Hippocampal formation (tissue), 2 donors: ENCODE measurements around the gene ACVR1.

Experiments
- DNase-seq, 2 donors: peaks; one replicate each; lab custom pipeline; 2025; lab: John Stamatoyannopoulos, UW

ACVR1 gene

DNA sequence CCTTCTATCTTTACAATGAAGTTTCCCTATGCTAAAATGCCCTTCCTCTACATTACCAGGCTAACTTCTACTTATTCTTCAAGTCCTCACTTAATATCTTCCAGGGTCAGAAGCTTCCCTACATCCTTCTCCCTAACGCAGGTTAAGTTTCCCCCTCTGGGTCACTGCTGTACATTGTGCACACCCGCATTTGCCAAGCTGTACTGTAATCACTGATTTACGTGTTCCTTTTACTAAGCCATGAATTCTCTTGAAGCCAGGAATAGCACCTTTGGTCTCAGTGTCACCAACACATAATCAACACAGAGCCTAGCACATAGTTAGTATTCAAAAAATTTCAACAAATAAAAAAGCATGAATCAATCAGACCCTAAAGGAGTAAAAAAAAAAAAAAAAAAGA, 22.3 kb downstream of the ACVR1 start:
- no peak for DNase-seq

GRCh38 chr2:157853211-157853610, 22.9 kb downstream of the ACVR1 start:
- no peak for DNase-seq

DNA sequence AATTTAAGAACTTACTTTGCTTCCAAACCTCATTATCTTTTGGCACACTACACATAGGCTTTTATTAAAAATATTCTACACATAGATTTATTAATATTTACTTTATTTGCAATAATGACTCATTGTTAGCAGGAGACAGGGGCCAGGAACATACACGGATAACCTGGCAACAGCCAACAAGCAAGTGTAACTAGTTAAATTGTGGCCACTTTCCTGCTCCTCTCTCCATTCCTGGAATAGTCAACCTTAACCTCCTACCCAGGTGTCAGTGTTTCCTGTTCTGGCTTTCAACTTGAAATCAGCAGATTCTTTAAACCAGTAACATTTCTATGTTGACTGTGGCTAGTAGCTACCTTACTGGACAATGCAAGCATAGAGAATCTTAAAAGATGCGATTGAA, 26.5 kb downstream of the ACVR1 start:
- no peak for DNase-seq

DNA sequence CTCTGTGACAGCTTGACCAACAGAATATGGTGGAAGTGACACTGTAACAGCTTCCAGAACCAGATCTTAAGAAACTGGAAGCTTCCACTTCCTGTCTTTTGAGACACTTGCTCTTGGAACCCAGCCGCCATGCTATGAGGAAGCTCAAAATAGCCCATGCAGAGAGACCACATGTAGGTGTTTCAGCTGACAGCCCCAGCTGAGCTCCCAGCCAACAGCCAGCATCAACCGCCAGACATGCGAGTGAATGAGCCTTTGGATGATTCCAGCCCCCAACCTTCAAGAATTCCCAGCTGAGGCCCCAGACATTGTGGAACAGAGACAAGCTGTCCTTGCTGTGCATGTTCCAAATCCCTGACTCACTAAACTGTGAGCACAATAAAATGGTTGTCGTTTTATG, 27.9 kb downstream of the ACVR1 start:
- no peak for DNase-seq

- no peak for DNase-seq
Observed at GRCh38 chr2:157845081-157845480, 31.0 kb downstream of the ACVR1 start.

DNA sequence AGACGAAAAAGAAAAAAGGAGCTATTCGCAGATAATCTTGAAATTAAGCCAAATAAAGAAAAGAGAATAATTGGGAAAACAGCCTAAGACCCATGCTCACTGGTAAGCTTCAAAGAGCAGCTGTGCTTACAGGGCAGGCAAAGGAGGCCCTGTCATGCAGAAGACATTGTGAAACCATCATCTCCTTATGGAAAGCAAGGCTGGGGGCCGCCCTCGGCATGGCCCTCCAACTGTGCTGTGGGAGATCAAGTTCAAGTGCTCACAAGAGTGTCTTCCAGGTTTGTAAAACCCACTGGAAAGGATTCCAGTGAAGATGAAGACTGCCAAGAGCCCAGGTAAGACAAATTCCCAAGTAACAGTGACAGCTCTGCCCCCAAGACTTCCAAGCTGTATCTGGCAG, 32.2 kb downstream of the ACVR1 start:
- no peak for DNase-seq

GRCh38 chr2:157843081-157843480, 33.0 kb downstream of the ACVR1 start:
- DNase-seq: no peak

- no peak for DNase-seq
Observed at GRCh38 chr2:157842106-157842879, 33.8 kb downstream of the ACVR1 start.

- DNase-seq: no peak
Observed at GRCh38 chr2:157841485-157841884, 34.6 kb downstream of the ACVR1 start.

- DNase-seq: no peak
Observed at GRCh38 chr2:157840568-157841156, 35.5 kb downstream of the ACVR1 start.

GRCh38 chr2:157839822-157840221, 36.3 kb downstream of the ACVR1 start:
- DNase-seq: no peak

DNA sequence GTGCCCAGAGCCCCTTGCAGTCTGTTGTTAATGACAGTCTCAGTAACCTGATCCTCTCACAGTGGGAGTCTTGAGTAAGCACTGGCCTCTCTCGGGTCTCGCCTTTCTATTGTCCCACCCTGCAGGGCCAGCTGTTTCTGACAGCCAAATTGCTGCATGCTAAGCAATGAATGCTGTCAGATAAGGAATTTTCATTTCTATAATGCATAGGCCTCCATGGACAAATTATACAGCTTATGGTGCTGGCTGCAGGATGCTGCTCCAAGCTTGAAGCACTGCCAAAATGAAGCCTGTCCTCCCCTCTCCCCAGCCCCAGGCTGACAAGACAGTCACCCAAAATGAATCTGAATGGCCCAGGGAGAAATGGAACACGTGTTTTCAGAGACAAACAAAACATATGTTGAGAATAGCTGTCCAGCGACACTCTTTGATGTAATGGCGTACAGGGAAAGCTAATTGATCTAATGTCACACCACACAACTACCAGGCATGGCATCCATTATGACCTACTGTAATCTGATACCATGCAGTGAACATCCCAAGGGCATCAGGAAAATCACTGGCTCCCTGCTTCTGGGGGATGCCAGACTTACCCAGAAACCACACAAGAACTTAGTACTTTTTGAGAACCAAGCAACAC, 36.8 kb downstream of the ACVR1 start:
- no peak for DNase-seq

DNA sequence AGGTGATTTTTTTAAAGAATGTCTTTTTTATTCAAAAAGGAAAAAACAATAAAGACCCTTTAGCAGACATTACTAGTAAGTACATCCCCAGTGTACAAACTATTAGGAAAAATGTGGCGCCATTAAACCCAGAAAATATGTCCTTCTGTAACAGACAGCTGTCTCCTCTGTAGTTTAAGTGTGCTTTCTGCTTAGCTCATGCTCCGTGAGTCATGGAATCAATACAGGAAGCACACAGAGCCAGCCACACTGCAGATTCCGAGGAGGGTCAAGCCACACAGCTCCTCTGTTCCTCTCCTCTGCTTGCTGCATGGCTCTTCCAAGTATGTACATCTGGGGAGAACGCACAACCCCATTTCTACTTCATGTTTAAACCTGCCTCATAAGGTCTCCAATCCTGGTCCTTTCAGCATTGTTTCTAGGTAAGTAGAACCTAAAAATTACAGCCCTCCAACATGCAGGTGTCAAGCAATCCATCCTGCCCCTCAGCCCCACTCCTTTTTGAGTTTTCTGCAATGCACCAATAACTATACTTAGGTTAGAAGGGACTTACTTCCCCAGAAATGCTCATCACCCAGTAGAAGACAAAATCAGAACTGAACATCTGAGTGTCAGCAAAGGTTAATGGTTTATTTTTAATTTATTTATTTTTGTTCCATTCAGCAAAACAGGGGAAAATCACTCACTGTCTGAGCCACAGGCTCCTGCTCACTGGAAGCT, 37.5 kb downstream of the ACVR1 start:
- peak; percentile 11 to 44 for DNase-seq

GRCh38 chr2:157837851-157838441, 38.2 kb downstream of the ACVR1 start:
- DNase-seq: peak; percentile 36 to 54

- no peak for DNase-seq
Observed at GRCh38 chr2:157836531-157836930, 39.6 kb downstream of the ACVR1 start.

- no peak for DNase-seq
Observed at GRCh38 chr2:157835425-157835824, 40.7 kb downstream of the ACVR1 start.

DNA sequence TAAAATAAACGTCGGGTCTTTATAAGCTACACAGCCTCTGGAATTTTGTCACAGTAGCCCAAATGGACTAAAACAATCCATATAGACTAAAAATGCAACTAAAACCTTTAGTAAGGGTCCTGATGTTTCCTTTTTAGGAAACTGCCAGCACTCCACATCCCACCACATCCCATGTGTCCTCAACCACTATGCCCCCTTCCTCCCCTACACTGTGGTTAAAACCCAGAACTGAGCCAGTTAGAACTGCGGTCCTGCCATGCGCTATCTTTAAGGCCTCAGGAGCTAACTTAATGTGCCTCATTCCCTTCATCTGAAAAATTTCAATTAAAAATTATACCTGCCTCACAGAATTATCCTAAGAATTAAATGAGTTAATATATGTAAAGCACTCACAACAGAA, 41.1 kb downstream of the ACVR1 start:
- DNase-seq: no peak

DNA sequence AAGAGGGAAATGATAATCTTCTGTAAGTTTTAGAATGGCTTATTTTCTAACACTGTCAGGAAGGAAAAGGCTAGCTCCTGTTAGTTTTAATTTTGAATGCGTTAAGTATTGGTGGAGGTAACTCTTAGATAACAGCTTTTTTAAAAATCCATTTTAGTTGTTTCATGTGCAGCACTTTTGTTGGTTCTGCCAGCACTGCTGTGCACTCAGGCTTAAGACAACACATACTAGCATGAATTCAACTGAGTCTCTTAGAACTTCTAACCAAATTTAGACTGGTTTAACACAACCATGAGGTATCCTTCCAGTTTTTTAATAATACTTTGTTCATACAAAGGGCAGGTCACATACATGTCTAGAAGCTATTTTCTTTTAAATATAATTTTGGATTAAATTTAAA, 42.4 kb downstream of the ACVR1 start:
- DNase-seq: no peak

- no peak for DNase-seq
Observed at GRCh38 chr2:157831573-157832315, 44.4 kb downstream of the ACVR1 start.

- no peak for DNase-seq
Observed at GRCh38 chr2:157830696-157831570, 45.2 kb downstream of the ACVR1 start.

DNA sequence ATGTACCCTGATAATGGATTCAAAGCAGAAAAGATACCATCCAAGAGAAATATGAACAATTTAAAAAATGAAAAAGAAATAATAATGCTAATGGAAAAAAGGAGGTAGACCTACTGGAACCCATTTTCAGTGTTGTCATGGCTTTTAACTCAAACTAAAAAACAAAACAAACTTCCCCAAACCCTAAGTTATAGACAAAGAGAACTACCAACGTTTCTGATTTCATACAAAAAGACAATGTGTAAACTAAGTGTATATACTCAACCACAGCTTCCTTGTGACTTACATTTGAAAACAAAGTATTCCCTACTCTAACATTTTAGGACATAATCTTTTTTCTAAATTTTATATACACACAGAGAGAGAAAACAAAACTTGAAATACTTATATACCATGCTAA, 45.9 kb downstream of the ACVR1 start:
- DNase-seq: no peak
